Measurements from ENCODE around the gene MNT. TPM values are rescaled to one million over a fixed set of nuclear protein-coding genes. Genes with fewer than 3 reads are reported as not detected.

MNT gene
- polyA plus RNA-seq, 1 donor (not counting 4 experiments of a cell fraction or from before 2014, with no cell fraction given) = 2.0 TPM

DNA sequence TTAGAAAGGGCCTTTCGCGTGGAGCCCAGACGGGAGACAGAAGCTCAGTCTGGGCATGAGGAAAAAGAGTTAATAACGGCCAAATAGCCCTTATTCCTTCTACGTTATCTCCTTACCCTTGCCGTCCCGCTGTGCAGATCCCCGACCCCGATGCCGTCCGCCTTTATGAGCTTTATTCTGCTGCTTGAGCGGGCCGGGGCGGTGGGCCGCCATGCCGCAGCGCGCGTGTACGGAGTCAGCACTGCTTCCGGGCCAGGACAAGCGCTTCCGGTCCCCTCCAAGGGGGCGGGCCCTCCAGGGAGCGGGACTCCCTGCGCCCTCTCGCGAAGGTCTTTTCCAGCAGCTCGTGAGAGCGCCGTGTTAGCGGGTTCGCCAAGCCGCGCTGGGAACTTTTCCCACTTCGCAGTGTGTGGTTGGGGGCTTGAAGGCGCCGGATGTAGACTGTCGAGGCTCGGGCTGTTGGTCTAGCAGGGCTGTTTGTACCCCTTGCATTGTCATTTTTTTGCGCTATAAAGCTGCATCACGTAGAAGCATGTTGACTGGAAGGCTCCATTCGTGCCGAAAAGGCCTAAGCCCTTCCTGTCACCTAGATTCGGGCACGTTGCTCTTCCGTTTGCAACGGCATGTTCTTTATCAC is 64.5 kb downstream of the MNT start, which contains the start of gene TSR1:
Gene TSR1 (minus strand): TSS at position 243 of the 637 bp plus-strand sequence. CDS start 30 bp downstream, at position 213.
- peaks cover 44% of the 10 kb centered on the region for H3K79me2 ChIP-seq (ENCODE audit: control insufficient read depth, insufficient read depth, low read length)
- H3K9me1 ChIP-seq (ENCODE audit: control insufficient read depth, extremely low read depth, insufficient read depth, low read length) = no peaks in the 10 kb centered on the region
- peaks cover 20% of the 10 kb centered on the region for H3K4me1 ChIP-seq (ENCODE audit: control insufficient read depth, extremely low read depth, insufficient read depth, low read length)
- no peaks in the 10 kb centered on the region for H4K20me1 ChIP-seq (ENCODE audit: control insufficient read depth, extremely low read depth, insufficient read depth, low read length)
- no peaks in the 10 kb centered on the region for H3K27me3 ChIP-seq (ENCODE audit: control insufficient read depth, extremely low read depth, insufficient read depth, low read length)
- H3K9ac ChIP-seq (ENCODE audit: control insufficient read depth, extremely low read depth, insufficient read depth, low read length) = peak within 1 kb of the TSS; percentile 96
- H3K36me3 ChIP-seq (ENCODE audit: control insufficient read depth in 2 of 2, extremely low read depth in 1 of 2, insufficient read depth in 2 of 2, low read length in 2 of 2) = peaks cover 14 to 37% of the 10 kb centered on the region in 2 experiments
- peak within 1 kb of the TSS; percentile 86 for H3K27ac ChIP-seq (ENCODE audit: control insufficient read depth, insufficient read depth, low read length)
- H2AFZ ChIP-seq (ENCODE audit: control insufficient read depth, low read length) = peak within 1 kb of the TSS; percentile 92
- DNase-seq (ENCODE audit: low read depth, low spot score) (peak; percentile 40), FAIRE-seq (peak; percentile 46)
- H3K9me3 ChIP-seq (ENCODE audit: control insufficient read depth, low read depth, low read length) = no peaks in the 10 kb centered on the region
- peak within 1 kb of the TSS; percentile 94 for H3K4me2 ChIP-seq (ENCODE audit: control insufficient read depth, extremely low read depth, insufficient read depth, low read depth, low read length)
- TF ChIP-seq, protein P1, sequence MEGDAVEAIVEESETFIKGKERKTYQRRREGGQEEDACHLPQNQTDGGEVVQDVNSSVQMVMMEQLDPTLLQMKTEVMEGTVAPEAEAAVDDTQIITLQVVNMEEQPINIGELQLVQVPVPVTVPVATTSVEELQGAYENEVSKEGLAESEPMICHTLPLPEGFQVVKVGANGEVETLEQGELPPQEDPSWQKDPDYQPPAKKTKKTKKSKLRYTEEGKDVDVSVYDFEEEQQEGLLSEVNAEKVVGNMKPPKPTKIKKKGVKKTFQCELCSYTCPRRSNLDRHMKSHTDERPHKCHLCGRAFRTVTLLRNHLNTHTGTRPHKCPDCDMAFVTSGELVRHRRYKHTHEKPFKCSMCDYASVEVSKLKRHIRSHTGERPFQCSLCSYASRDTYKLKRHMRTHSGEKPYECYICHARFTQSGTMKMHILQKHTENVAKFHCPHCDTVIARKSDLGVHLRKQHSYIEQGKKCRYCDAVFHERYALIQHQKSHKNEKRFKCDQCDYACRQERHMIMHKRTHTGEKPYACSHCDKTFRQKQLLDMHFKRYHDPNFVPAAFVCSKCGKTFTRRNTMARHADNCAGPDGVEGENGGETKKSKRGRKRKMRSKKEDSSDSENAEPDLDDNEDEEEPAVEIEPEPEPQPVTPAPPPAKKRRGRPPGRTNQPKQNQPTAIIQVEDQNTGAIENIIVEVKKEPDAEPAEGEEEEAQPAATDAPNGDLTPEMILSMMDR (optimal IDR thresholded peaks at IDR 0.05 in 1 of 3, IDR thresholded peaks at IDR 0.05 in 1 of 3, conservative IDR thresholded peaks at IDR 0.05 in 1 of 3; ENCODE audit: extremely low read depth in 1 of 3, insufficient read depth in 2 of 3, low read length in 3 of 3) = peak; percentile 9 to 58 (median 24)
- TF ChIP-seq EZH2 (IDR thresholded peaks at IDR 0.05; ENCODE audit: low read length) = no peak
- dilution Hi-C loops (cut with MboI; ENCODE audit: extremely low pct_ligation_motif_present, low sequenced_read_pairs) = no loop called here
- peak within 1 kb of the TSS; percentile 61 to 90 (median 87) for H3K4me3 ChIP-seq (ENCODE audit: control insufficient read depth in 2 of 3, extremely low read depth in 1 of 3, insufficient read depth in 2 of 3, low read depth in 1 of 3, low read length in 3 of 3)

DNA sequence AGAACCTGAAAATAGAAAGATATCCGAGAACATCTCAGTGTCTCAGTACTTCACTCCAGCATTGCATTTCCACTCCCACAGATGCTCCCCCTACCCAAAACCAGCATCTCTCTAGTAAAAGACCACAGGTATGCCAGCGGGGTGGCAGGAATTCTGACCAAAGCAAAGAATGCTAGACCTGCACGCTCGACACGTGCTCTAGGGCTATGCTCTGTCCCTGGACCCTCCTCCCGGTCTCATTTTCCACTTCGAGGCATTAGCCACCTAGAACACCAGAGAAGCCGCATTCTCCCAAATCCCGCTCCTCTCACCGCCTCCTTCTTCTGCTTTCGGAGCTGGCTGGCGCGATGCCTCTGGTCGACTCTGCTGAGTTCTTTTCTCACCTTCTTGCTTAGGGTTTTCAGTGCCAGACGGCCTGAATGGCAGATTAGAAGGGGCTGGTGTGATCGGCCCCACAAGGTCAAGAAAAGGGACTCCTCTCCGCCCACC is 65.1 kb downstream of the MNT start:
- Histone ChIP-seq H3K9me1 (ENCODE audit: control insufficient read depth, extremely low read depth, insufficient read depth, low read length) (no peaks in the 10 kb centered on the region), H3K9ac (ENCODE audit: control insufficient read depth, extremely low read depth, insufficient read depth, low read length) (peak overlapping the region; percentile 96), H3K79me2 (ENCODE audit: control insufficient read depth, insufficient read depth, low read length) (peaks cover 47% of the 10 kb centered on the region), H4K20me1 (ENCODE audit: control insufficient read depth, extremely low read depth, insufficient read depth, low read length) (no peaks in the 10 kb centered on the region), H3K27me3 (ENCODE audit: control insufficient read depth, extremely low read depth, insufficient read depth, low read length) (no peaks in the 10 kb centered on the region), H3K9me3 (ENCODE audit: control insufficient read depth, low read depth, low read length) (no peaks in the 10 kb centered on the region), H3K4me2 (ENCODE audit: control insufficient read depth, extremely low read depth, insufficient read depth, low read depth, low read length) (peak overlapping the region; percentile 94), H3K4me3 (ENCODE audit: control insufficient read depth in 2 of 3, extremely low read depth in 1 of 3, insufficient read depth in 2 of 3, low read depth in 1 of 3, low read length in 3 of 3) (peak overlapping the region; percentile 61 to 90 (median 87)), H3K27ac (ENCODE audit: control insufficient read depth, insufficient read depth, low read length) (peak overlapping the region; percentile 86), H3K4me1 (ENCODE audit: control insufficient read depth, extremely low read depth, insufficient read depth, low read length) (peaks cover 20% of the 10 kb centered on the region), H3K36me3 (ENCODE audit: control insufficient read depth in 2 of 2, extremely low read depth in 1 of 2, insufficient read depth in 2 of 2, low read length in 2 of 2) (peaks cover 17 to 43% of the 10 kb centered on the region in 2 experiments), H2AFZ (ENCODE audit: control insufficient read depth, low read length) (peak overlapping the region; percentile 92)
- dilution Hi-C loops (cut with MboI; ENCODE audit: extremely low pct_ligation_motif_present, low sequenced_read_pairs) = no loop called here
- TF ChIP-seq EZH2 (IDR thresholded peaks at IDR 0.05; ENCODE audit: low read length) = no peak
- TF ChIP-seq, protein P1 (optimal IDR thresholded peaks at IDR 0.05 in 1 of 3, IDR thresholded peaks at IDR 0.05 in 1 of 3, conservative IDR thresholded peaks at IDR 0.05 in 1 of 3; ENCODE audit: extremely low read depth in 1 of 3, insufficient read depth in 2 of 3, low read length in 3 of 3) = no peak
- FAIRE-seq (no peak), DNase-seq (ENCODE audit: low read depth, low spot score) (no peak)

Small RNA genes within 50 kb of the gene (small RNA-seq; reads per million reads assigned to genes)
- gene AC006435.3 (ENCODE audit: insufficient read length in 3 of 3, low read depth in 3 of 3, low replicate concordance in 1 of 3) (0 reads per million in 3 experiments), gene AC006435.4 (ENCODE audit: insufficient read length in 3 of 3, low read depth in 3 of 3, low replicate concordance in 1 of 3) (0 reads per million in 3 experiments)

Other genes with a start within 250 kb of the MNT start
- 3.6 to 6.3 TPM (median 4.0 TPM) in 3 replicates for gene SMG6, start 97.3 kb downstream of the MNT start, polyA plus RNA-seq
- gene SRR, start 97.1 kb downstream of the MNT start, polyA plus RNA-seq = 13.1 to 18.7 TPM (median 17.7 TPM) in 3 replicates
- 12.2 to 24.7 TPM (median 17.1 TPM) in 3 replicates for gene TSR1, start 64.6 kb downstream of the MNT start, polyA plus RNA-seq
- 16.4 to 39.4 TPM (median 20.1 TPM) in 3 replicates for gene SGSM2, start 63.6 kb downstream of the MNT start, polyA plus RNA-seq
- gene METTL16, start 110.8 kb upstream of the MNT start, polyA plus RNA-seq = 13.4 to 17.8 TPM (median 16.6 TPM) in 3 replicates
- gene PAFAH1B1, start 192.6 kb upstream of the MNT start, polyA plus RNA-seq = 88.6 to 119 TPM (median 96.5 TPM) in 3 replicates

Measured in keratinocyte (primary cell).